Prostate gland (tissue), 2 donors: Measurements from ENCODE around the gene MXD4. TPM values are rescaled to one million over a fixed set of nuclear protein-coding genes. Genes with fewer than 3 reads are reported as not detected.
A peak's percentile ranks its signal among the peaks of the same experiment; 100 is the strongest.

Source experiments
- DNase-seq: peaks from one replicate; pipeline ENCODE4 v3.0.0-alpha.2; 2019; ENCODE audit warnings: low spot score
- H3K27ac ChIP-seq, 2 donors: fragments of 200-600 bp; sonication (generic); 2 replicates each; pipeline ENCODE4 v1.5.1; 2017 to 2019
- H3K27me3 ChIP-seq: fragments of 200-600 bp; sonication (generic); replicated peaks from 2 replicates; pipeline ENCODE4 v1.5.1; 2019; ENCODE audit not compliant: insufficient read depth
- H3K36me3 ChIP-seq, 2 donors: fragments of 200-600 bp; sonication (generic); 1 replicate in 1 of 2; 2 replicates in 1 of 2; pipeline versions ENCODE4 v1.5.1 to v1.8.1; 2017 to 2019
- H3K4me1 ChIP-seq: fragments of 200-600 bp; sonication (generic); replicated peaks from 2 replicates; pipeline ENCODE4 v1.5.1; 2019
- H3K4me3 ChIP-seq, 2 donors: fragments of 200-600 bp; sonication (generic); 2 replicates each; pipeline ENCODE4 v1.5.1; 2017 to 2019
- H3K9me3 ChIP-seq: fragments of 200-600 bp; sonication (generic); 2 replicates; pipeline ENCODE4 v1.5.1; 2017
- CTCF ChIP-seq, 4 experiments: fragments of 200-600 bp in 2 of 4; fragments of 450-650 bp in 2 of 4; sonication (generic) in 2 of 4; IDR thresholded peaks; 1 replicate in 3 of 4; 2 replicates in 1 of 4; pipeline ENCODE4 v1.5.1; 2016 to 2019; ENCODE audit warnings: antibody characterized with exemption in 4 of 4, mild to moderate bottlenecking in 2 of 4, moderate library complexity in 2 of 4
- POLR2A ChIP-seq: fragments of 450-650 bp; IDR thresholded peaks from one replicate; pipeline ENCODE4 v1.6.1; 2016; ENCODE audit warnings: antibody characterized with exemption, mild to moderate bottlenecking
- POLR2AphosphoS5 ChIP-seq: sonication (generic); formaldehyde crosslinking; IDR thresholded peaks from one replicate; pipeline ENCODE4 v1.6.1; 2017; ENCODE audit warnings: antibody characterized with exemption
- WGBS: methylation state at CpG from one replicate; pipeline ENCODE4 v1.1.5; 2018; 5-methylcytosine and 5-hydroxymethylcytosine counted together
- intact Hi-C: fragments of 100-400 bp; cut with DNase I; formaldehyde crosslinking; loops from one replicate; pipeline ENCODE4 v1.14.2; 2022
- total RNA-seq, 2 donors: library from RNA; depleted of rRNA; stranded (reverse); fragments of >200 nt; gene quantifications; one replicate each; pipeline ENCODE4 v1.1.0, GENCODE V29; 2016

The MXD4 gene
- total RNA-seq, 2 donors from 2014 or later = 63.4 to 81.1 TPM

GRCh38 chr4:2257361-2258081 is 4.4 kb downstream of the MXD4 start:
- 69% methylated on average over 14 of the region's 14 CpGs for WGBS

GRCh38 chr4:2256781-2257191 is 5.1 kb downstream of the MXD4 start:
- H3K27me3 ChIP-seq = no peaks in the 10 kb centered on the region
- peak overlapping the region; percentile 92 to 94 for H3K27ac ChIP-seq
- intact Hi-C loops = no loop called here
- H3K4me3 ChIP-seq = no peak overlapping the region
- WGBS = 42% methylated on average over 12 of the region's 12 CpGs
- peaks cover 47% of the 10 kb centered on the region for H3K4me1 ChIP-seq
- no peaks in the 10 kb centered on the region for H3K9me3 ChIP-seq
- TF ChIP-seq POLR2A = no peak
- peak; percentile 81 for TF ChIP-seq POLR2AphosphoS5
- peaks cover 0 to 4% of the 10 kb centered on the region in 2 donors for H3K36me3 ChIP-seq
- DNase-seq = peak; percentile 48

More at GRCh38 chr4:2257361-2258081, 4.4 kb downstream of the MXD4 start:
- Histone ChIP-seq H3K27ac (peak overlapping the region; percentile 92 to 94), H3K36me3 (peaks cover 0 to 4% of the 10 kb centered on the region in 2 donors), H3K9me3 (no peaks in the 10 kb centered on the region), H3K27me3 (no peaks in the 10 kb centered on the region), H3K4me3 (no peak overlapping the region), H3K4me1 (peaks cover 47% of the 10 kb centered on the region)
- TF ChIP-seq CTCF (IDR thresholded peaks at IDR 0.05) = no peak
- TF ChIP-seq POLR2AphosphoS5 = no peak
- no peak for TF ChIP-seq POLR2A
- intact Hi-C loops = no loop called here
- DNase-seq = no peak

GRCh38 chr4:2256156-2256731 is 5.7 kb downstream of the MXD4 start:
- Histone ChIP-seq H3K4me1 (peaks cover 47% of the 10 kb centered on the region), H3K4me3 (no peak overlapping the region)
- intact Hi-C loops = no loop called here

GRCh38 chr4:2255501-2256155 is 6.3 kb downstream of the MXD4 start:
- WGBS = 24% methylated on average over 17 of the region's 18 CpGs
- TF ChIP-seq POLR2AphosphoS5 (peak; percentile 49), CTCF (IDR thresholded peaks at IDR 0.05) (peak in 1 of 4 experiments; percentile 9), POLR2A (no peak)
- no peak overlapping the region for H3K4me3 ChIP-seq
- peak; percentile 52 for DNase-seq
- H3K4me1 ChIP-seq = peaks cover 47% of the 10 kb centered on the region
- peak overlapping the region; percentile 92 to 94 for H3K27ac ChIP-seq
- intact Hi-C loops = no loop called here
- H3K27me3 ChIP-seq = no peaks in the 10 kb centered on the region
- H3K9me3 ChIP-seq = no peaks in the 10 kb centered on the region
- H3K36me3 ChIP-seq = peaks cover 0 to 10% of the 10 kb centered on the region in 2 donors

More at GRCh38 chr4:2256156-2256731, 5.7 kb downstream of the MXD4 start:
- peaks cover 0 to 8% of the 10 kb centered on the region in 2 donors for H3K36me3 ChIP-seq
- H3K9me3 ChIP-seq = no peaks in the 10 kb centered on the region
- H3K27ac ChIP-seq = peak overlapping the region; percentile 92 to 94
- no peak for TF ChIP-seq CTCF (IDR thresholded peaks at IDR 0.05)
- TF ChIP-seq POLR2AphosphoS5 = no peak
- no peak for TF ChIP-seq POLR2A
- 26% methylated on average over 8 of the region's 8 CpGs for WGBS
- H3K27me3 ChIP-seq = no peaks in the 10 kb centered on the region
- DNase-seq = peak; percentile 39
